PC-9 (cell line): ENCODE measurements around the gene PRLHR. TPM values are rescaled to one million over a fixed set of nuclear protein-coding genes. Genes with fewer than 3 reads are reported as not detected.

Source experiments
- BruUV-seq: library from RNA; stranded (reverse); fragments of 400-500 nt; replicated peaks from 2 replicates; lab custom pipeline; 2021; lab: Mats Ljungman, UMichigan
- CTCF ChIA-PET: fragments of 300-600 bp; sonication (Branson Sonifier 250); formaldehyde crosslinking; loops from one replicate; lab custom pipeline; 2022; ENCODE audit warnings: antibody characterized with exemption; lab: Charles Lee
- POLR2A ChIA-PET: fragments of 300-600 bp; sonication (Branson Sonifier 250); formaldehyde crosslinking; loops from one replicate; lab custom pipeline; 2022; ENCODE audit warnings: antibody characterized with exemption; ENCODE audit not compliant: unreplicated experiment; lab: Charles Lee
- DNase-seq, 2 experiments: peaks; one replicate each; pipeline versions ENCODE4 v3.0.0 to v3.0.0-alpha.2; 2015 to 2022; ENCODE audit warnings: mixed read lengths in 1 of 2
- H2AFZ ChIP-seq: fragments of 200-600 bp; sonication (generic); 2 replicates; pipeline ENCODE4 v1.8.1; 2017; ENCODE audit warnings: antibody characterized with exemption
- H3F3A ChIP-seq: fragments of 200-600 bp; sonication (generic); 2 replicates; pipeline ENCODE4 v1.8.1; 2017; ENCODE audit warnings: antibody characterized with exemption, mild to moderate bottlenecking, low read depth; ENCODE audit not compliant: insufficient read depth
- H3K27ac ChIP-seq: fragments of 200-600 bp; sonication (generic); 2 replicates; pipeline ENCODE4 v1.6.1; 2016; ENCODE audit warnings: mixed run types
- H3K27me3 ChIP-seq: fragments of 200-600 bp; sonication (generic); 2 replicates; pipeline ENCODE4 v1.6.1; 2016; ENCODE audit warnings: low read depth, mixed run types; ENCODE audit not compliant: insufficient read depth
- H3K36me3 ChIP-seq: fragments of 200-600 bp; sonication (generic); 2 replicates; pipeline ENCODE4 v1.6.1; 2016; ENCODE audit warnings: low read depth, mixed run types
- H3K4me1 ChIP-seq: fragments of 200-600 bp; sonication (generic); replicated peaks from 2 replicates; pipeline ENCODE4 v1.6.1; 2016; ENCODE audit warnings: mixed run types; ENCODE audit not compliant: insufficient read depth
- H3K4me2 ChIP-seq: fragments of 200-600 bp; sonication (generic); 2 replicates; pipeline ENCODE4 v1.6.1; 2017; ENCODE audit warnings: mixed run types
- H3K4me3 ChIP-seq: fragments of 200-600 bp; sonication (generic); 2 replicates; pipeline ENCODE4 v1.6.1; 2016; ENCODE audit warnings: mixed run types
- H3K79me2 ChIP-seq: fragments of 200-600 bp; sonication (generic); 2 replicates; pipeline ENCODE4 v1.6.1; 2017; ENCODE audit warnings: low read depth, mixed run types
- H3K9me2 ChIP-seq: fragments of 200-600 bp; sonication (generic); 2 replicates; pipeline ENCODE4 v1.8.1; 2017; ENCODE audit warnings: mild to moderate bottlenecking; ENCODE audit not compliant: insufficient read depth
- H3K9me3 ChIP-seq: fragments of 200-600 bp; sonication (generic); 2 replicates; pipeline ENCODE4 v1.8.1; 2016; ENCODE audit warnings: low read depth; ENCODE audit not compliant: insufficient read depth
- H4K20me1 ChIP-seq: fragments of 200-600 bp; sonication (generic); 2 replicates; pipeline ENCODE4 v1.8.1; 2017; ENCODE audit not compliant: insufficient read depth
- EZH2 ChIP-seq: fragments of 200-600 bp; sonication (generic); IDR thresholded peaks from 2 replicates; pipeline ENCODE4 v1.8.0; 2017; ENCODE audit warnings: antibody characterized with exemption, low read depth
- intact Hi-C: fragments of 100-400 bp; cut with micrococcal nuclease; formaldehyde crosslinking; loops from one replicate; pipeline ENCODE4 v1.10.0; 2022; ENCODE audit not compliant: unreplicated experiment
- total RNA-seq: library from RNA; stranded (reverse); gene quantifications from 2 replicates; pipeline ENCODE4 v1.2.3, GENCODE V29; 2021
- TF ChIP-seq, protein P1 (sequence below): fragments of 200-600 bp; sonication (generic); conservative IDR thresholded peaks from 2 replicates; pipeline ENCODE4 v1.6.1; 2017; ENCODE audit warnings: mixed run types, antibody characterized with exemption, mild to moderate bottlenecking, moderate library complexity

PRLHR gene
- total RNA-seq, 1 experiment from 2014 or later: not detected

DNA sequence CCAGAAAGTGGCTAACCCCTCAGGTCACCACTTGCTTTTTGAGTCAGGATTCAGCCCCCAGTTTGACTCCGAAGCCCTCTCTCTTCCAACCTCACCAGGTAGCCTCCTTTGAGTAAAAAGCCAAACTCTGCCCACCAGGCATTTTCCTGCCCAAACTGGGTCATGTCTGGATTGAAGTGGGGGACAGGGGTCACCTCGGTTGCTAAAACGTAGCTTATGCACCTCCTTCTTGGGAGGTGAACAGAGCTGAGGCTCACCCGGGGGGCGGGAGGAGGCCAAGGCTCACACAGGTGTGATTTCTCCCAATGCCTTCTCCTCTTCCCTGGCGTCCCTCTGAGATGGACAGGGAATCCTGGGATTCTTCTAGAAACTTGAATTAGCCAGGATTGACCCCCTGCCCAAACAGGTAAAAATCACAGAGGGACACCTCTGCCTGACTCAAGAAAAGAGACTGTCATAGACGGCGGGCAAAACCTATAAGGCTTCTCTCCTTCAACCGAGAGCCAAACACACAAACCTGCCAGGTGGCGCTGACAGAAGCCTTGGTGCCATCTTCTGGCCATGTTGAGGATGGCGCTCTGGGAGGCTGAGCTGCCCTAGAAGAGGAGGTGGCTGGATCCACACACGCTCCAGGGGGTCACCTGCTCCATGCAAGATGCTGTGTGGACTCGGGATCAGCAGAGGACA is 51.6 kb downstream of the PRLHR start:
- H3K27me3 ChIP-seq: no peaks in the 10 kb centered on the region
- ChIA-PET POLR2A (interaction anchor here (0.6 kb wide), 1 partner anchor 211 kb away, joined by 4 read pairs; the partner anchor contains the start of gene CACUL1), CTCF (no interaction called here)
- no peaks in the 10 kb centered on the region for H3K79me2 ChIP-seq
- H3K4me2 ChIP-seq: 0 out of 2 replicates have a peak overlapping the region, but pooled peaks have one; percentile 36
- no peaks in the 10 kb centered on the region for H3K36me3 ChIP-seq
- H3K4me3 ChIP-seq: no peak overlapping the region
- H3K4me1 ChIP-seq: no peaks in the 10 kb centered on the region; the same call in 1 of the 2 replicates
- no peaks in the 10 kb centered on the region for H3F3A ChIP-seq
- TF ChIP-seq, protein P1, sequence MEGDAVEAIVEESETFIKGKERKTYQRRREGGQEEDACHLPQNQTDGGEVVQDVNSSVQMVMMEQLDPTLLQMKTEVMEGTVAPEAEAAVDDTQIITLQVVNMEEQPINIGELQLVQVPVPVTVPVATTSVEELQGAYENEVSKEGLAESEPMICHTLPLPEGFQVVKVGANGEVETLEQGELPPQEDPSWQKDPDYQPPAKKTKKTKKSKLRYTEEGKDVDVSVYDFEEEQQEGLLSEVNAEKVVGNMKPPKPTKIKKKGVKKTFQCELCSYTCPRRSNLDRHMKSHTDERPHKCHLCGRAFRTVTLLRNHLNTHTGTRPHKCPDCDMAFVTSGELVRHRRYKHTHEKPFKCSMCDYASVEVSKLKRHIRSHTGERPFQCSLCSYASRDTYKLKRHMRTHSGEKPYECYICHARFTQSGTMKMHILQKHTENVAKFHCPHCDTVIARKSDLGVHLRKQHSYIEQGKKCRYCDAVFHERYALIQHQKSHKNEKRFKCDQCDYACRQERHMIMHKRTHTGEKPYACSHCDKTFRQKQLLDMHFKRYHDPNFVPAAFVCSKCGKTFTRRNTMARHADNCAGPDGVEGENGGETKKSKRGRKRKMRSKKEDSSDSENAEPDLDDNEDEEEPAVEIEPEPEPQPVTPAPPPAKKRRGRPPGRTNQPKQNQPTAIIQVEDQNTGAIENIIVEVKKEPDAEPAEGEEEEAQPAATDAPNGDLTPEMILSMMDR: peak; percentile 78
- no peak for TF ChIP-seq EZH2
- intact Hi-C loops: loop anchor here (1.0 to 2.0 kb wide), 2 partner anchors 85 to 201 kb away; partner anchors contain the start of gene FAM204A
- no peak overlapping the region for H2AFZ ChIP-seq
- no peaks in the 10 kb centered on the region for H3K9me3 ChIP-seq
- no peak overlapping the region for H3K27ac ChIP-seq
- no peaks in the 10 kb centered on the region for H3K9me2 ChIP-seq
- peak; percentile 43 to 56 for DNase-seq
- no peaks in the 10 kb centered on the region for H4K20me1 ChIP-seq
- BruUV-seq: no TSS peak

DNA sequence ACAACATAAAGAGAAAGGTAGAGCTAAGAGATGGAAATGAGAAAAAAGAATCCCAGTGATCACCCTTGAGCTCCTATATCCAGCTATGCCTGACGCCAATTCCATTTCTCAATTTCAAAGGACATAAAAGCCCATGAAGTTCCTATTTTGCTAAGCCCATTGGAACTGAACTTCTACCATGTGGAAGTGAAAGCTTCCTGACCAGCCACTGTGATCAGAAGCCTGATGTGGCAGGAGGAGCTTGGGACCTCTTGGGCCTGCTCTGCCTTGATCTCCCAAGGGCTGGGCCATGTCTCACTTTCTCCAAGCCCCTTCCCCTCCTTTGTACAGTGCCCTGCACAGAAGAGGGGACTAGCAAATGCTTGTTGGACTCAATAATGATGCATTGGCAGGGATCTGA is 52.7 kb downstream of the PRLHR start:
- TF ChIP-seq, protein P1: no peak
- no peak for TF ChIP-seq EZH2
- CTCF ChIA-PET: no interaction called here

DNA sequence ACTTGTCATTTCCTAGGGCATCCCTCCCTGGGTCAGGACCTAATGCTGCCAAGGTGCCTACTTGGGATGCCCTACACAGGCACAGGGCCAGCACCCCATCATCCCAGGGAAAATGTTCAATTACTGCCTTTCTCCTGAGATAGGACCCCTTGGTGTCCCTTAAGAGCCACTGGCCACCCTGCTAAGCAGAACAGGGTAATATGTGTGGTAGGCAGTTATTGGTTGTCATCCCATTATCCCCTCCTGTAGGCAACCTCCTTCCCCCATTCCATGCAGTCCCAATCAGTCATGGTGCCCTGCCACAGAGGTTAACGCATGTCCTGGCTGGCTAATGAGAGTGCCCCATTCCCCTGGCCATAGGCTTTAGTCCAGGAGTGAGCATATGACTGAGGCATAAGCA is 53.2 kb downstream of the PRLHR start:
- no peaks in the 10 kb centered on the region for H3K27me3 ChIP-seq
- H3K36me3 ChIP-seq: no peaks in the 10 kb centered on the region
- no peak overlapping the region for H3K27ac ChIP-seq
- no peak overlapping the region for H3K4me3 ChIP-seq
- H3K79me2 ChIP-seq: no peaks in the 10 kb centered on the region
- H3K9me2 ChIP-seq: no peaks in the 10 kb centered on the region
- intact Hi-C loops: no loop called here
- H3K4me1 ChIP-seq: no peaks in the 10 kb centered on the region; the same call in 1 of the 2 replicates
- no peak overlapping the region for H3K4me2 ChIP-seq
- H2AFZ ChIP-seq: no peak overlapping the region
- H3K9me3 ChIP-seq: no peaks in the 10 kb centered on the region
- no peak for DNase-seq
- CTCF ChIA-PET: no interaction called here
- TF ChIP-seq EZH2: no peak
- TF ChIP-seq, protein P1: no peak
- no TSS peak for BruUV-seq
- POLR2A ChIA-PET: no interaction called here
- H4K20me1 ChIP-seq: no peaks in the 10 kb centered on the region
- no peaks in the 10 kb centered on the region for H3F3A ChIP-seq

More for the DNA sequence above, 52.7 kb downstream of the PRLHR start:
- DNase-seq: no peak
- no peaks in the 10 kb centered on the region for H3F3A ChIP-seq
- H2AFZ ChIP-seq: no peak overlapping the region
- H3K79me2 ChIP-seq: no peaks in the 10 kb centered on the region
- POLR2A ChIA-PET: no interaction called here
- H3K27me3 ChIP-seq: no peaks in the 10 kb centered on the region
- H4K20me1 ChIP-seq: no peaks in the 10 kb centered on the region
- intact Hi-C loops: no loop called here
- BruUV-seq: no TSS peak
- no peaks in the 10 kb centered on the region; the same call in 1 of the 2 replicates for H3K4me1 ChIP-seq
- no peaks in the 10 kb centered on the region for H3K9me2 ChIP-seq
- H3K9me3 ChIP-seq: no peaks in the 10 kb centered on the region
- H3K4me2 ChIP-seq: no peak overlapping the region
- H3K4me3 ChIP-seq: no peak overlapping the region
- H3K27ac ChIP-seq: no peak overlapping the region
- no peaks in the 10 kb centered on the region for H3K36me3 ChIP-seq
